GM21360 (cell line): ENCODE measurements around the gene CYB561D1.

ENCODE experiments used
- ATAC-seq: cut with Tn5 transposase; IDR thresholded peaks from one replicate; pipeline ENCODE4 v1.9.1; 2021; ENCODE audit warnings: mild to moderate bottlenecking, moderate library complexity; ENCODE audit not compliant: unreplicated experiment

Gene CYB561D1

GRCh38 chr1:109479901-109480300 is 14.0 kb upstream of the CYB561D1 start:
- ATAC-seq: no peak

- no peak for ATAC-seq
Observed at GRCh38 chr1:109481646-109482045, 12.2 kb upstream of the CYB561D1 start.

- no peak for ATAC-seq
Observed at GRCh38 chr1:109482242-109482641, 11.7 kb upstream of the CYB561D1 start.

DNA sequence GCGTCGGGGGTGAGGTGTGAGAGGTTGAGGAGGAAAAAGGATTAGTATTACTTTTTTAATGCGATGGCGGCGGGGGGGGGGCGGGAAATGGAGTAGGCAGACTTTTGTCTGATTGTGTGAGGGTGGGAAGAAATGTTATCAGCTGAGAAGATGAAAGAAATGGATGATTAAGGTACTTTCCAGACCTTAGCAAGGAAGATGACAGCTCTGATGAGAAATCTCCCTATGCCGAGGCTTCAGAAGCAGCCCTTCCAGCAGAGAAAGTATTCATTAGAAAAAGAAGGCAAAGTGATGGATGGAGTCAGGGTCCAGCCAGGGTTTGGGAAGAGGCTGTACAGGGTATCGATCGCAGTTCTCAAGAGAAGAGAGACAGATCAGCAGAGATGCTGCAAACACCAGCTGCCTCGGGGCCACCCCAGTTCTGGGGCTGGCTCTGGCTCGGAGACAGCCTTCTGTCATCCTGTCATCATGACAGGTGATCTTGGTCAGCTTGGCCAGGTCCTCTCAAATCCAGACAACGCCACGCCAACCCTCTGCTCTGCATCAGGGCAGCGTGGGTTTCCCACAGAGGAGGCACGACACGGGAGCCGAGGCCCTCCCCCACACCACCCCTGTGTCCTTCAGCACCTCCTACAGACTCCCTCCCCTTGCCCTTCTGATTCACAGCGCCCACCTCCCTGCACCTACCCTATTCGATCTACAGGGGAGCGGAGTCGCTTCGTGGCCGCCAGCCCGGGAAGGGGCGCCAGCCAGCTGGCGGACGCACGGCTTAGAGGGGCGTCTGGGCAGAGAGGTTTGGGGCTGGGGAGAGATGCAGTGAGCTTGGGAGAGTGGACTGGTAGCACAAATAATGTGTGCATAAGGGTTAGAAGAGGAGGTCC is 10.9 kb upstream of the CYB561D1 start:
- ATAC-seq: peak; percentile 33

GRCh38 chr1:109483672-109484518 is 10.0 kb upstream of the CYB561D1 start, which contains the start of gene ATXN7L2:
Gene ATXN7L2 (plus strand): TSS chr1:109483905. CDS start chr1:109483954, 49 bp downstream.
- peak; percentile 58 for ATAC-seq

GRCh38 chr1:109484519-109484975 is 9.3 kb upstream of the CYB561D1 start:
- ATAC-seq: no peak

DNA sequence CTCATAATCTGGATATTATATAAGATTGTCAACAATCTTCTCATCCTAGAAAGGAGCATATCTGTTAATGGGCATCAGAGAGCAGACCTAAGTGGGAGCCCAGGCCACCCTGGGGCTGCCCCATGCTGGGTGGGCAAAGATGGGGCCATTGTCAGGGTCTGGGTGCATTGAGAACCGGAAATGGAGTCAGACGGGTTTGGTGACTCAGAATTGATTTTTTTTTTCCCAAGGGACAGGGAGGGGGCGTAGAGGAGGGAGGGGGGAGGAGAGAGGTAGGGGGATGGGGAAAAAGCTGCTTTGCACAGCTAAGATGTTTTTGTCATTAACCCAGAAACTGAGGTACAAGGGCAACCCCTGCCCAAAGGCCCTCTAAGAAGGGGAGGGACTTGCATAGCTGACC is 8.9 kb upstream of the CYB561D1 start:
- ATAC-seq: no peak

GRCh38 chr1:109487261-109487660 is 6.6 kb upstream of the CYB561D1 start:
- ATAC-seq: no peak

DNA sequence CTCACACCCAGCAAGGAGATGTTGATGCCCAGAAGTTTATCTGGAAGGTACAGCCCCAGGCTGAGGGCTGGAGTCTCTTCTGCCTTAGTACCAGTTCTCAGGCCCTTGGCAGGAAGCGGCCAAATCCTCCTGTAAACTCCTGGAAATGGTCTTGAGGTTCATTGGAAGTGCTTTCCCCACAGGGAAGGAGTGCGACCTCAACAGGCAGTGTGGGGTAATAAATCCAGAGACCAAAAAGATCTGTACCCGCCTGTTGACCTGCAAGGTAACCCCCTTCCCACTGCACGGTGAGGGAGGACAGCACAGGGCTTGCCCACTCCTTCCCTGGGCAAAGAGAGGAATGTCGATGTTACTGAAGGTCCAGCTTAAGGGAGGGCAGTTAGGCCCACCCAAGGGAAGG is 5.7 kb upstream of the CYB561D1 start:
- no peak for ATAC-seq

DNA sequence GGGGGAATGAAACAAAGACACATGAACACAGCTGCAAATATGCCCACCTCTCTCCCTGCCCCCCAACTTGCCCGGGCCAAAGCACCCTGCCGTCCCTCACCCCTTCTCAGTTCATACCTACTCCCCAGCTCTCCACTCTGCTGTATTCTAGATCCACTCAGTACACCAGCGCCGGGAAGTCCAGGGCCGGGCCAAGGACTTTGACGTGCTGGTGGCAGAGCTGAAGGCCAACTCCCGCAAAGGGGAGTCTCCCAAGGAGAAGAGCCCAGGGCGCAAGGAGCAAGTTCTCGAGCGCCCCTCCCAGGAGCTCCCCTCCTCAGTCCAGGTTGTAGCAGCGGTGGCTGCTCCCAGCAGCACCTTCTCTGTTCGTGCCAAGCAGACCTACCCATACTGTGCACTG is 5.2 kb upstream of the CYB561D1 start:
- ATAC-seq: no peak

DNA sequence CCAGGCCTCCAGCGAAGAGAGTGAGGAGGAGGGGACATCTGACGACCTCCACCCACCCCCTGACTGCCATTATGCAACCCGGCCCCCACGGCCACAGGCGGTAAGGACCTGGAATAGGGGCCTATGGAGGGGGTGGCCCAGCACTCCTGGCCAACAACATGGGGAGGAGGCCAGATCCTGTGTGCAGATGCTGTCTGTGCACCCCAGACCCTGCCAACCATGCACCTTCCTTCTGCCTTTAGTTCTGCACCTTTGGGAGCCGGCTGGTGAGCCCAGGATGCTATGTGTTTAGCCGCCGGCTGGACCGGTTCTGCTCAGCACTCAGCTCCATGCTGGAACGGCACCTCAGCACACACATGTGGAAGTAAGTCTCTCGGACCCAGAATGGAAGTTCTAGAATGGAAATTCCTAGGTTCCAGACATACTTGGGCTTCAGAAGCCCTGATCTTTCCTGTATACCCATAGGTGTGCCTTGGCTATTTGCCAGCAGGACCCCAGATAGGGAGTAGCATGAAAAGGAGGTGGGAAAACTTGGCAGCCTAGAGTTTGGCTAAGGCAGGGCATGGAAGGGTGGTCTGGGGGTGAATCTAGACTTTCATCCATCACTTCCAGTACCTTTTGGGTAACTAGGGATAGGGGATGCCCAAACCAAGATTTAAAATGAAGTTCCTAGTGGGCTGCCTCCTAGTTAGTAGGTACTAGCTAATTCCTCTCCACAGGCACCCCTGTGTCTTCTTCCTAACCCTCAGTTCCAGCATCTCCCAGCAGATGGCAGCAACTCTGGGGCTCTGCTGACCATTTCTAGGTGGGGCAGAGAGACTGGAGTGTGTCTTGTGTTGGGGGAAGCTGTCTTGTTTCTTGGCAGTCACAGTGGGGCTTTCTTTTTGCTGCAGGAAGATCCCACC is 3.6 kb upstream of the CYB561D1 start:
- ATAC-seq: no peak

- no peak for ATAC-seq
Observed at GRCh38 chr1:109490934-109491302, 3.0 kb upstream of the CYB561D1 start.

GRCh38 chr1:109491372-109491771 is 2.5 kb upstream of the CYB561D1 start:
- ATAC-seq: no peak

DNA sequence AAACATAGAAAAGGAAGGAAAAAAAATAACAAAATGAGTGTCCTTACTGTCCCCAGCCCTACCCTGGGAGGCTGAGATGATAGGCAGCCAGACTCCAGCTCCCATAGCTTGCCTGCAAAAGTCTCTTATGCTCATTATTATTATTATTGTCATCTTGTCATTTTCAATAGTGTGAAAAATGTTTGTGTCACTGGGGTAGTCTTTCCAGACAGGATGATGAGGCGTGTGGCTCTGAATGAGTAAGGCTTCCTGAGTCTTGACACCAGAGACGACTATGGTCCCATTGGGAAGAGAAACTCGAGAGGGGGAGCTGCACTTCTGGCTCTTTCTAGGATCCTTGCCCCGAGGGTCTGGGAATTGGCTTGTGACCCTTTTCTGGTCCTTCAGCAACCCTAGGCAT is 1.1 kb upstream of the CYB561D1 start:
- ATAC-seq: no peak

DNA sequence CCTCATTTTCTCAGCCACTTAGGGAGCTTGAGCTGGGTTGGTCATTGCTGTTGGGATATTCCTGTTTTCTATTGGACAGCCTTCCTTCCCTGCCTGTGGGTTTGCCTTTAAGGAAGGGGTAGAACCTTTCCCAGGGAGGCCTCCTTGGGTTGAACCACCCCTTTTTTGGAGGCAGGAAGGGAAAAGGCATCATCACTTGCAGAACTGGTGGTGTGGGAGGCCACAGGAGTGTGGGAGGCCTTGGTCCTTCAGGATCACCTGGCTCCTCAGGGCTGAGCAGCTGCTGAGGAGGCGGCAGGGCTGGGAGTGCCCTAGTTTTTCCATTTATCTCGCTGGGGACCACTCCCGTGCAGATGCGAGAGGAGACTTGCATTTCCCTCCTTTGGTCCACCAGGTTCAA is 667 bp upstream of the CYB561D1 start:
- no peak for ATAC-seq

DNA sequence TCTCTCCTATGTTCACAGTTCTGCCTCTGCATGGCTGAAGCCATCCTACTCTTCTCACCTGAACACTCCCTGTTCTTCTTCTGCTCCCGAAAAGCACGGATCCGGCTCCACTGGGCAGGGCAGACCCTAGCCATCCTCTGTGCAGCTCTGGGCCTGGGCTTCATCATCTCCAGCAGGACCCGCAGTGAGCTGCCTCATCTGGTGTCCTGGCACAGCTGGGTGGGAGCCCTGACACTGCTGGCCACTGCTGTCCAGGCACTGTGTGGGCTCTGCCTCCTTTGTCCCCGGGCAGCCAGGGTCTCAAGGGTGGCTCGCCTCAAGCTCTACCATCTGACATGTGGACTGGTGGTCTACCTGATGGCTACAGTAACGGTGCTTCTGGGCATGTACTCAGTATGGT is 1.8 kb downstream of the CYB561D1 start:
- ATAC-seq: no peak

- ATAC-seq: no peak
Observed at GRCh38 chr1:109497449-109498160, 3.7 kb downstream of the CYB561D1 start.

GRCh38 chr1:109498161-109498801 is 4.4 kb downstream of the CYB561D1 start:
- no peak for ATAC-seq

- no peak for ATAC-seq
Observed at GRCh38 chr1:109499081-109499480, 5.2 kb downstream of the CYB561D1 start.
